ENCODE measurements around the gene TICAM1. TPM values are rescaled to one million over a fixed set of nuclear protein-coding genes. Genes with fewer than 3 reads are reported as not detected.
"Not testable (repeated sequence)": the region's sequence is repeated elsewhere in the genome, so short reads cannot be mapped to it uniquely, and the experiment has no call there.

TICAM1 gene
- total and polyA plus RNA-seq, 2 donors (not counting 1 experiment from before 2014, with no cell fraction given): 0.65 to 4.1 TPM

DNA sequence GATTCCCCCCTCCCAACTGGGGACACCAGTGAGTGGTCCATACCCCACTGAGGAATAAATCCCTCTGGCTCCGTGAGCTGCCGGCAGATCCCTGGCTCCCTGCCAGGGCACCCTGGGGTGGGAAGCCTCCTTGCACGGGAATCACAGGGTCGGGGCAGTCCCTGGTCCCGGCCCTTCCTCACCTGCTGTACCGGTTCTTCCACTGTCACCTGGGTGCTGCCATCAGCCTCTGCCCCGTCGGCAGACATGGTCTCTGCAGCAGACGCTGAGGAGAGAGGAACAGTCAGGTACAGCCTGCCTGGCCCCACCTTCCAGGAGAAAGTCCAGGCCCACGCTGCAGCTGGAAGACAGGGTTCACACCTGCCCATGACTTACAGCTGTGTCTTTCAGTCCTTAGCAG, 29.6 kb upstream of the TICAM1 start:
- Histone ChIP-seq H2AFZ (ENCODE audit: low read length) (no peak overlapping the region), H3K27ac (ENCODE audit: insufficient read depth, low read length) (no peak overlapping the region), H3K4me2 (ENCODE audit: extremely low read depth, insufficient read depth, low read length) (no peak overlapping the region), H3K4me1 (ENCODE audit: control insufficient read depth, extremely low read depth, insufficient read depth, low read length) (peaks cover 1% of the 10 kb centered on the region), H3K79me2 (ENCODE audit: control insufficient read depth, insufficient read depth, low read length) (peaks cover 42% of the 10 kb centered on the region), H3K9me3 (ENCODE audit: control insufficient read depth, insufficient read depth, low read depth, low read length) (no peaks in the 10 kb centered on the region), H3K9ac (ENCODE audit: insufficient read depth, low read length) (no peak overlapping the region), H3K36me3 (ENCODE audit: control insufficient read depth, insufficient read depth, low read length) (peaks cover 19% of the 10 kb centered on the region), H4K20me1 (ENCODE audit: control insufficient read depth, extremely low read depth, insufficient read depth, low read length) (no peaks in the 10 kb centered on the region), H3K4me3 (replicated peaks in 1 of 4; ENCODE audit: control extremely low read depth in 1 of 4, insufficient read depth in 1 of 4, low read depth in 3 of 4, low read length in 4 of 4) (no peak overlapping the region), H3K27me3 (ENCODE audit: control insufficient read depth, insufficient read depth, low read length) (no peaks in the 10 kb centered on the region)
- TF ChIP-seq, protein P1, sequence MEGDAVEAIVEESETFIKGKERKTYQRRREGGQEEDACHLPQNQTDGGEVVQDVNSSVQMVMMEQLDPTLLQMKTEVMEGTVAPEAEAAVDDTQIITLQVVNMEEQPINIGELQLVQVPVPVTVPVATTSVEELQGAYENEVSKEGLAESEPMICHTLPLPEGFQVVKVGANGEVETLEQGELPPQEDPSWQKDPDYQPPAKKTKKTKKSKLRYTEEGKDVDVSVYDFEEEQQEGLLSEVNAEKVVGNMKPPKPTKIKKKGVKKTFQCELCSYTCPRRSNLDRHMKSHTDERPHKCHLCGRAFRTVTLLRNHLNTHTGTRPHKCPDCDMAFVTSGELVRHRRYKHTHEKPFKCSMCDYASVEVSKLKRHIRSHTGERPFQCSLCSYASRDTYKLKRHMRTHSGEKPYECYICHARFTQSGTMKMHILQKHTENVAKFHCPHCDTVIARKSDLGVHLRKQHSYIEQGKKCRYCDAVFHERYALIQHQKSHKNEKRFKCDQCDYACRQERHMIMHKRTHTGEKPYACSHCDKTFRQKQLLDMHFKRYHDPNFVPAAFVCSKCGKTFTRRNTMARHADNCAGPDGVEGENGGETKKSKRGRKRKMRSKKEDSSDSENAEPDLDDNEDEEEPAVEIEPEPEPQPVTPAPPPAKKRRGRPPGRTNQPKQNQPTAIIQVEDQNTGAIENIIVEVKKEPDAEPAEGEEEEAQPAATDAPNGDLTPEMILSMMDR (conservative IDR thresholded peaks at IDR 0.05 in 1 of 2, IDR thresholded peaks at IDR 0.05 in 1 of 2; ENCODE audit: low read depth in 1 of 2, low read length in 2 of 2): no peak
- no peak for TF ChIP-seq EZH2 (IDR thresholded peaks at IDR 0.05; ENCODE audit: low read length, missing control alignments)
- DNase-seq (ENCODE audit: low read depth in 2 of 2): no peak

DNA sequence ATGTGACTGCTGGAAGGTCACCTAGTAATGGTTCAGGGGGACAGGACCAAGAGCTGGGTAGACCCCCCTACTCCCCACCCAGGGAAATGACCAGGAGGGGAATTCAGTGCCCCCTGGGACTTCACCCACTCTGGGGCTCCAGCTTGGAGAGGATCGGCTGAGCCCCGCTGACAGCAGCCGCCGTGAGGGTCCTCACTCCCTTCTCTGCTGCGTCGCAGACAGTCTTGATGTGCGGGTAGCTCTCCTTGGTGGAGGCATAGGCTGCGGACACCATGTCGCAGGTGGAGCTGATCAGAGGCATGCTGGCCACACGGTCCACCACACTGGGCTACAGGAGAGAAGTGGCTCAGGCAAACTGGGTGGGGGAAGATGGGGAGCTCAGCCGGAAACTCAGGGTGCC, 28.2 kb upstream of the TICAM1 start:
- DNase-seq (ENCODE audit: low read depth in 2 of 2): no peak
- Histone ChIP-seq H3K79me2 (ENCODE audit: control insufficient read depth, insufficient read depth, low read length) (peaks cover 32% of the 10 kb centered on the region), H3K4me3 (replicated peaks in 1 of 4; ENCODE audit: control extremely low read depth in 1 of 4, insufficient read depth in 1 of 4, low read depth in 3 of 4, low read length in 4 of 4) (no peak overlapping the region), H3K27me3 (ENCODE audit: control insufficient read depth, insufficient read depth, low read length) (no peaks in the 10 kb centered on the region), H2AFZ (ENCODE audit: low read length) (no peak overlapping the region), H3K4me2 (ENCODE audit: extremely low read depth, insufficient read depth, low read length) (no peak overlapping the region), H3K36me3 (ENCODE audit: control insufficient read depth, insufficient read depth, low read length) (peaks cover 22% of the 10 kb centered on the region), H3K9me3 (ENCODE audit: control insufficient read depth, insufficient read depth, low read depth, low read length) (no peaks in the 10 kb centered on the region), H3K27ac (ENCODE audit: insufficient read depth, low read length) (no peak overlapping the region), H4K20me1 (ENCODE audit: control insufficient read depth, extremely low read depth, insufficient read depth, low read length) (no peaks in the 10 kb centered on the region), H3K9ac (ENCODE audit: insufficient read depth, low read length) (no peak overlapping the region), H3K4me1 (ENCODE audit: control insufficient read depth, extremely low read depth, insufficient read depth, low read length) (no peaks in the 10 kb centered on the region)
- TF ChIP-seq EZH2 (IDR thresholded peaks at IDR 0.05; ENCODE audit: low read length, missing control alignments): no peak
- TF ChIP-seq, protein P1 (conservative IDR thresholded peaks at IDR 0.05 in 1 of 2, IDR thresholded peaks at IDR 0.05 in 1 of 2; ENCODE audit: low read depth in 1 of 2, low read length in 2 of 2): no peak

DNA sequence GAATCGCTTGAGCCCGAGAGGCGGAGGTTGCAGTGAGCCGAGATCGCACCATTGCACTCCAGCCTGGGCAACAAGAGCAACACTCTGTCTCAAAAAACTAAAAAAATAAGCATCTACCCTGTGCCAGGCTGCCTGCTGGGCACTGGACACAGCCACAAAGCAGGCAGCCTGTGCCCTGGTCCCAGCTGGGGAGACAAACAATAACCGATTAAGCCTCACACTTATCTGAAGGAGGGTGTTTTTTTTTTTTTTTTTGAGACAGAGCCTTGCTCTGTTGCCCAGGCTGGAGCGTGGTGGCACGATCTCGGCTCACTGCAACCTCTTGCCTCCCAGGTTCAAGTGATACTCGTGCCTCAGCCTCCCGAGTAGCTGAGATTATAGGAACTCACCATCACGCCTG, 25.0 kb upstream of the TICAM1 start:
- peaks cover 28% of the 10 kb centered on the region for H3K36me3 ChIP-seq (ENCODE audit: control insufficient read depth, insufficient read depth, low read length)
- H3K4me2 ChIP-seq (ENCODE audit: extremely low read depth, insufficient read depth, low read length); H3K9me3 ChIP-seq (ENCODE audit: control insufficient read depth, insufficient read depth, low read depth, low read length); DNase-seq (ENCODE audit: low read depth in 2 of 2); H3K27me3 ChIP-seq (ENCODE audit: control insufficient read depth, insufficient read depth, low read length); H3K9ac ChIP-seq (ENCODE audit: insufficient read depth, low read length); H2AFZ ChIP-seq (ENCODE audit: low read length); H3K4me3 ChIP-seq (replicated peaks in 1 of 4; ENCODE audit: control extremely low read depth in 1 of 4, insufficient read depth in 1 of 4, low read depth in 3 of 4, low read length in 4 of 4); H3K27ac ChIP-seq (ENCODE audit: insufficient read depth, low read length); H4K20me1 ChIP-seq (ENCODE audit: control insufficient read depth, extremely low read depth, insufficient read depth, low read length); H3K4me1 ChIP-seq (ENCODE audit: control insufficient read depth, extremely low read depth, insufficient read depth, low read length): not testable (repeated sequence)
- peaks cover 10% of the 10 kb centered on the region for H3K79me2 ChIP-seq (ENCODE audit: control insufficient read depth, insufficient read depth, low read length)

DNA sequence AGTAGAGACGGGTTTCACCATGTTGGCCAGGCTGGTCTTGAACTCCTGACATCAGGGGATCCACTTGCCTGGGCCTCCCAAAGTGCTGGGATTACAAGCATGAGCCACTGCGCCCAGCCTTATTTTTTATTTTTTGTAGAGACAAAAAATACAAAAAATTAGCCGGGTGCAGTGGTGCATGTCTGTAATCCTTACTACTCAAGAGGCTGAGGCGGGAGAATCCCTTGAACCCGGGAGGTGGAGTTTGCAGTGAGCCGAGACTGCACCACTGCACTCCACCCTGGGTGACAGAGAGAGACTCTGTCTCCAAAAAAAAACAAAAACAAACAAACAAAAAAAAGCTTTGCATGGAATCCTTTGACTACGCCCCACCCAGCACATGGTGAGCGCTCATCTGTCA, 22.0 kb upstream of the TICAM1 start:
- not testable (repeated sequence) for H3K4me3 ChIP-seq (replicated peaks in 1 of 4; ENCODE audit: control extremely low read depth in 1 of 4, insufficient read depth in 1 of 4, low read depth in 3 of 4, low read length in 4 of 4); H4K20me1 ChIP-seq (ENCODE audit: control insufficient read depth, extremely low read depth, insufficient read depth, low read length); H3K4me2 ChIP-seq (ENCODE audit: extremely low read depth, insufficient read depth, low read length); H3K27me3 ChIP-seq (ENCODE audit: control insufficient read depth, insufficient read depth, low read length); H3K79me2 ChIP-seq (ENCODE audit: control insufficient read depth, insufficient read depth, low read length); H3K4me1 ChIP-seq (ENCODE audit: control insufficient read depth, extremely low read depth, insufficient read depth, low read length); H3K9ac ChIP-seq (ENCODE audit: insufficient read depth, low read length); DNase-seq (ENCODE audit: low read depth in 2 of 2); H2AFZ ChIP-seq (ENCODE audit: low read length); H3K9me3 ChIP-seq (ENCODE audit: control insufficient read depth, insufficient read depth, low read depth, low read length); H3K27ac ChIP-seq (ENCODE audit: insufficient read depth, low read length)
- peaks cover 26% of the 10 kb centered on the region for H3K36me3 ChIP-seq (ENCODE audit: control insufficient read depth, insufficient read depth, low read length)
